ENCODE measurements around the gene OSM.

- no peak for TF ChIP-seq EZH2 (IDR thresholded peaks at IDR 0.05; ENCODE audit: low read length)
- TF ChIP-seq CTCF (optimal IDR thresholded peaks at IDR 0.05 in 1 of 3, IDR thresholded peaks at IDR 0.05 in 1 of 3, conservative IDR thresholded peaks at IDR 0.05 in 1 of 3; ENCODE audit: extremely low read depth in 1 of 3, insufficient read depth in 2 of 3, low read length in 3 of 3), result no peak
Measured at GRCh38 chr22:30285176-30285845, 18.7 kb upstream of the OSM start.
